Vagina (tissue), 2 donors: ENCODE measurements around the gene WDR19.

Experiments
- POLR2A ChIP-seq, 2 donors: fragments of 450-650 bp; IDR thresholded peaks; one replicate each; pipeline ENCODE4 v1.6.1; 2017; ENCODE audit warnings: antibody characterized with exemption in 2 of 2, mild to moderate bottlenecking in 2 of 2, moderate library complexity in 2 of 2
- POLR2AphosphoS5 ChIP-seq, 2 donors: sonication (generic); formaldehyde crosslinking; IDR thresholded peaks; one replicate each; pipeline ENCODE4 v1.9.0; 2017; ENCODE audit warnings: antibody characterized with exemption in 2 of 2, mild to moderate bottlenecking in 2 of 2, low read depth in 1 of 2; ENCODE audit not compliant: insufficient read depth in 1 of 2
- TF ChIP-seq, protein P1 (sequence below), 3 experiments: fragments of 450-650 bp in 2 of 3; fragments of 200-600 bp in 1 of 3; sonication (generic) in 1 of 3; IDR thresholded peaks; one replicate each; pipeline ENCODE4 v1.5.1; 2017 to 2019; ENCODE audit warnings: antibody characterized with exemption in 3 of 3, mild to moderate bottlenecking in 2 of 3, moderate library complexity in 2 of 3

GRCh38 chr4:39303871-39304270 lies 121.5 kb downstream of the WDR19 start:
- TF ChIP-seq, protein P1, sequence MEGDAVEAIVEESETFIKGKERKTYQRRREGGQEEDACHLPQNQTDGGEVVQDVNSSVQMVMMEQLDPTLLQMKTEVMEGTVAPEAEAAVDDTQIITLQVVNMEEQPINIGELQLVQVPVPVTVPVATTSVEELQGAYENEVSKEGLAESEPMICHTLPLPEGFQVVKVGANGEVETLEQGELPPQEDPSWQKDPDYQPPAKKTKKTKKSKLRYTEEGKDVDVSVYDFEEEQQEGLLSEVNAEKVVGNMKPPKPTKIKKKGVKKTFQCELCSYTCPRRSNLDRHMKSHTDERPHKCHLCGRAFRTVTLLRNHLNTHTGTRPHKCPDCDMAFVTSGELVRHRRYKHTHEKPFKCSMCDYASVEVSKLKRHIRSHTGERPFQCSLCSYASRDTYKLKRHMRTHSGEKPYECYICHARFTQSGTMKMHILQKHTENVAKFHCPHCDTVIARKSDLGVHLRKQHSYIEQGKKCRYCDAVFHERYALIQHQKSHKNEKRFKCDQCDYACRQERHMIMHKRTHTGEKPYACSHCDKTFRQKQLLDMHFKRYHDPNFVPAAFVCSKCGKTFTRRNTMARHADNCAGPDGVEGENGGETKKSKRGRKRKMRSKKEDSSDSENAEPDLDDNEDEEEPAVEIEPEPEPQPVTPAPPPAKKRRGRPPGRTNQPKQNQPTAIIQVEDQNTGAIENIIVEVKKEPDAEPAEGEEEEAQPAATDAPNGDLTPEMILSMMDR (IDR thresholded peaks at IDR 0.05) = no peak
- TF ChIP-seq POLR2A (IDR thresholded peaks at IDR 0.05) (no peak), POLR2AphosphoS5 (IDR thresholded peaks at IDR 0.05; ENCODE audit: insufficient read depth in 1 of 2, low read depth in 1 of 2) (no peak)
